GM19463 (cell line): Measurements from ENCODE around the gene RHOBTB1.
A peak's percentile ranks its signal among the peaks of the same experiment; 100 is the strongest.

Experiments used
- ATAC-seq: cut with Tn5 transposase; IDR thresholded peaks from one replicate; pipeline ENCODE4 v1.9.1; 2021; ENCODE audit warnings: mild to moderate bottlenecking, moderate library complexity; ENCODE audit not compliant: unreplicated experiment

RHOBTB1 gene

DNA sequence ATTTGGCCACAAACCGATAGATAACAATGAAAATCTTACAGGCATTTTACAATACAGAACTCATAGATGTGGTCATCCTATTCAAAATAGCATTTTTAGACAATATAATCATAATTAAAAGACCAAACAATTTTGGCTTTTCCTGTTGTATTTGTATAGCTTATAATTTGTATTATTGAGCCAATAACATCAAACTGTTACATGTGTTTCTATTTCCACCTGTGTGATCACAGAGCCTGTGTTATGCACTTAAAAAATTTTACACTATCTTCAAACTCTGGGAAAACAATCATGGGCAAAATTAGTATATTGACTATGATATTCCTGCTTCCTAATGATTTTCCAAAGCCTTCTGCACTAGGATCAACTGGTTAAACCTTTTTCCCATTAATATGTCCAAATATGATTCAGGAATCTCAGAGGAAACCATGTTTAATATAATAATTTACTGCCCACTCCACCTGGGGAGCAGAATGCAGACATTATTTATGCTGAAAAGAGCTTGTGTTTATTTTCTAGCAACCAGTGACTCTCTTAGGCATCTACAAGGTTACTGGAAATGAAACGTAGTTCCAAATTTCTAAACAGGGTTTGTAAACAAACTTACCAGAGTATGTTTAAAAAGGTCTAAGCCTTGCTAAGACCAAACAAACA lies 1.7 kb downstream of the RHOBTB1 start:
- no peak for ATAC-seq

DNA sequence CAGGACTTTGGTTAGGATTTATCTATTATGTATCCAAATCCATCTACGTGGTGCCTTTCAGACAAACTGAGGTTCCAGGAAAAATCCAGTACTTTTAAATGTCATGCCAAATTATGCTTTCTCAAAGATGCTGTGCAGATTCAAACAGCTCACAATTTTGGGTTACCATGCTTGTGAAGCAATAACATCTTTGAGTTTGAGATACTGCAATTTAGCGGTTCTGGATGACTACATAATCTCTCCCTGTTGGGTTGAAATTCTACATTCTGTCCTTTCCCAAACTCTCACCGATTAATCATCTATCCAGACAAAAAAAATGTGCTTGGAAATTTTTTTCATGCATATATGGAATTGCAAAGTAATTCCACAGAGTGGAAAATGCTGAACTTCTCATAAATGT lies 3.5 kb downstream of the RHOBTB1 start:
- ATAC-seq: no peak

DNA sequence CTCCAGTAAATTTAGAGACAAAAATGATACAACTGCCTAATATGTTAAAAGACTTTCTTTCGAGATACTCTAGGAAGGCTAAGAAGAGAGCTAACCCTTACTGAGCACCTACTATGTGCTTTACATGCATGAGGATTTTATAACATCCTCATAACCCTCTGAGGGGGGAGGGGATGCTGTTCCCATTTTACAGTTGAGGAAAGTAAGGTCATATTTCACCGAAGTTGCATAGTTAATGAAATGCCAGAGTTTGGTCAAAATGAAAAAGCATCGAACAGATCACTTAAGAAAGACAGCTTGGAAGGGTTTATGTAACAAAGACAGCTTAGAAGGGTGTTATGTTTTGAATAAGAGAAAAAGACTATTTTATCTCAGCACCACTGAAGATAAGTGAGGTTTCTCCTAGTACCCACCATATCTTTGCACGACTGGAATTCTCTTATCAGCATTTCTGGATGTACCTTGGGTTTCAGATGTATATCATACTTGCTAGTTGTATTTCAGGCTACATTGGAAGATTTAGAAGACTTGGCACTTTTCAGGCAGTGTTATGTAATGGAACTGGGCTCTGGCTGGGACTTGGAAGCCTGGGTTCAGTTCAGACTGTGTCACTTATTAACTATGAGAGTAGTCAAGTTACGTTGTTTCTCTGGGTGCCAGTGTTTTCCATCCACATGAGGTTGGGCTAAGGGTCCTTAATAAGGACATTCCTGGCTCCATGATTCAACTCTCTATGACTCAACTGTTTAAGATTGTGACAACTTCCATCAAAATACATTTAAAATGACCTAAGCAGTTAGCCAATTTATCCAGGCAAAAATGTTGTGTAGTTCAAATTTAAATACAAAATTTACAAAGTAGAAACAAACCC lies 6.0 kb downstream of the RHOBTB1 start:
- ATAC-seq: no peak

DNA sequence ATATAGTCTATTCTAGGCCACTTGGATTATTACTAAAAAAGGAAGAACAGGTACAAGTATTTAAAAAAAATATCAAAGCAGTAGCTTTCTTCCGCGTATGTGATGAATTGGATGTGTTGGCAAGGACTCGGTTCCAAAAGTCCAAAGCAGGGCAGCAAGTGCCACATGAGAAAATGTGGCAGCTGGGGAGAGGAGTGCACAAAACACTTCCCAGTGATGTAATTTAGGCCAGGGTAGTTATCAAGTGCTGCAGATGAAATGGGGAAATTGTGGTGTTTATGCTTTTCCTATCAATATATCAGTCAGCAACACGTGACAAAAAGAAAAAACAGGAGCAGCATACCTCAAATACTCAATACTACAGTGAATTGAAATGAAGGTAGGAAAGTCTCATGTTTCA lies 7.0 kb downstream of the RHOBTB1 start:
- ATAC-seq: no peak

DNA sequence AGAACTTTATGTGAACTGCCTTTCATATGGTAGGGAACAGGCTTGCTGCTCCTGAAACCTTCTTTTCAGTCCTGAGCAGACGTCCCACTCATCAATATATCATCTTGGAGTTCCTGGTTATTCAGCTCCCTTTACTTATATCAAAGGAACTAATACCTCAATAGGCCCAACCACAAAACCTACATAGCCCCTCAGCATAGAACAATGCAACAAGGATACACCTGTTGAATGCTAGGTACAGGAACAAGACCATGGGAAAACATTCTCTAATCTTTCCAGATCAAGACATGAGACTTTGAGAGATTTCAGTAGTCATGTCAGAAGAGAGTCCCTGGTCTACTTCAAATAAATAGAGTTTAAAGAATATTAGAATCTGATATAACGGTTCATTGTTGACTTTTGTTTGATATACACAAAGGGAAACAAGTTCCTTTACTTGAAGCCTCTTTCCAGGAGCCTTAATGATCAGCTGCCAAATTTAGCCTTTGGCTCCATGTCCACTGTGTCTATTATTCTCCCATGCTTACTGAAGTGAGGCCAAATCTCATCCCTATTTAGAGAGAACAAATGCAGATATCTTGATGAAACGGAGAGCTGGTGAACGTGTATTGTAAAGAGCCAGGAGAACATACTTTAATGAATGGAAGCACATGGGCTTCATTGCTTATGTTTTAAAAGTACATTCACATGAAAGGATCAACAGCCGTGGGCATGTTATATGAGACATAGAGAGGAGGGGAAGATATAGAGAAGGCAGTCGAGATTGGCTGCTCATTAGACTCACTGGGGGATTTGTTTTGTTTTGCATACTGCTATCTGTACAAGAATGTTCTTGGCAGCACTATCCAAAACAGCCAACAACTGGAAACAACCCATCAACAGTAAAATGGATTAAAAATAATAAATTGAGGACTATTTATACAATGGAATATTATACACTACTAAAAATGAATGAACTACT lies 9.5 kb downstream of the RHOBTB1 start:
- ATAC-seq: no peak

DNA sequence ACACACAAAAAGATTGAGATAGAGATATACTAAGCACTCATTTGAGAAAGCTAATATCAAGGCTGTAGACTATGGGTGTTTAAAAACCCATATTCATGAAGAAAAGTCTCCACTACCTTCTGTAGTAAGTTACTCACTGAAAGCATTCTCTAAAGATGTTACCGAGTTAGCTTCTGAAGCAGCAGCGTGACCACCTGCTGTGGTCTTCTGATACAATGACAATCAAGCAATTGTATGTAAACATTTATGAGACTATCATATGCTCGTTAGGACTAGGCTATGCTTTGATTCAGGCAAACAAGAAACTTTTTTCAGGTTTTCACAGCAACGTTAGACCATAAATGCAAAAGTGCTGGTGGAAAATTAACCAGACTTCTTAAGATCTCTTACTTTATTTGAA lies 11.2 kb downstream of the RHOBTB1 start:
- ATAC-seq: no peak

DNA sequence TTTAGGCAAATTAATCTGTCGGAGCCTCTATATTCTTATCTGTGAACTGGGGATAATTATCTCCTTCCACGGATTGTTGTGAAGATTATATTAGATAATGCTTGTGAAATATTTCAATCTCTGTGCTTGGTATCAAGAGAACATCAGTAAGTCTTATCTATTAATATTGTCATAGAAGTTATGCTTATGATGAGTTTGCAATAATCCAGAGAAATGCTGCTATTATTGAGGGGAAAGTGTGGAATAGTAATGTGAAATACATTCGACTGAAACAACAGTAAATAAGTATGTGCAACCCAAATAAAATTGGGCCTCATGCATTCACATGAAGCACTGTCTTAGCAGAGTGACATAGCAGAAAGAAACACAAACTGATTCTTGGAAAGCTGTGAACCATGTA lies 13.7 kb downstream of the RHOBTB1 start:
- ATAC-seq: no peak

DNA sequence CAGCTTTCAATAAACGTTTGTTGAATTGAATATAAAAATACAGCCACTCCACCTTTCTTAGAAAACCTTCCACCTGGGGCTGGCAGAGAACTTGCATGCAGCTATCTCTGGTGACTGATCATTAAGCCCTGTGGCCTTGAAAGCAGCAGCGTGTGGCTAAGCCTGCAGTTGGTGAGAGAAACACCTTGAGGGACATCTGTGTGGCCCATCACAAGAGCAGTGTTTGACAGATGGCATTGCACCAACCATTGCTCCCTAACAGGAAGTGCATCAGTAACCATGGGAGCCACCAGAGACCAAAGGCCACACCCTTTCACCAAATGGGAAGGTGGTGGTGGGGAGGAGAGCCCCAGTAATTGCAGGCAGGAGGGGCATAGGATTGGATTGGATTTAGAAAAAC lies 22.4 kb downstream of the RHOBTB1 start:
- ATAC-seq: no peak

DNA sequence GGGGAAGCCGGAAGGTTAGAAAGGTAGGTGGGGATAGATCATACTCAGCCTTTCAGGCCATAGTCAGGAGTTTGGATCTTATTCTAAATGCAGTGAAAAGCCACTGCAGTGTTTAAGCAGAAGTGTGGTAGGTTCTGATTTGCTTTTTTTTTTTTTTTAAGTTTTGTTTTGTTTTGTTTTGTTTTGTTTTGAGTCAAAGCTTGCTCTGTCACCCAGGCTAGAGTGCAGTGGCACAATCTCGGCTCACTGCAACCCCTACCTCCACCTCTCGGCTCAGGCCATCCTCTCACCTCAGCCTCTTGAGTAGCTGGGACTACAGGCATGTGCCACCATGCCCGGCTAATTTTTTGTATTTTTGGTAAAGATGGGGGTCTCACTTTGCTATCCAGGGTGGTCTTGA lies 23.5 kb downstream of the RHOBTB1 start:
- no peak for ATAC-seq

DNA sequence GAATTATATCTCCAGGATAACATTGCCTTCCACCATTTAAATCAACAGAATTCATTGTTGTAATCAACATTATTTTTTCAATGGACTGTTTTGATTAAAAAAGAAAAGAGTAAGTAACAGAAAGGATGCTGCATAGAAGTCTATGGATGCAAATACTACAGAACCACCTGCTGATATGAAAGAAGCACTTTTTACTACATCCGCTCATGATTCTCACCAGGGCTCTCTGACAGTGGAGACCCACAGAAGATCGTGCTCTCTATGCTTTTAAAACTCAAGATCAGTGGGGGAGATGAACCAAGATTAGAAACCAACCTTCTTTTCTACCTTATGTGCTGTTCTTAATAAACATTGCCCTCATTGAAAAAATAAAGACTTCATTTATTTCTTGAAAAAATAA lies 24.4 kb downstream of the RHOBTB1 start:
- ATAC-seq: no peak

DNA sequence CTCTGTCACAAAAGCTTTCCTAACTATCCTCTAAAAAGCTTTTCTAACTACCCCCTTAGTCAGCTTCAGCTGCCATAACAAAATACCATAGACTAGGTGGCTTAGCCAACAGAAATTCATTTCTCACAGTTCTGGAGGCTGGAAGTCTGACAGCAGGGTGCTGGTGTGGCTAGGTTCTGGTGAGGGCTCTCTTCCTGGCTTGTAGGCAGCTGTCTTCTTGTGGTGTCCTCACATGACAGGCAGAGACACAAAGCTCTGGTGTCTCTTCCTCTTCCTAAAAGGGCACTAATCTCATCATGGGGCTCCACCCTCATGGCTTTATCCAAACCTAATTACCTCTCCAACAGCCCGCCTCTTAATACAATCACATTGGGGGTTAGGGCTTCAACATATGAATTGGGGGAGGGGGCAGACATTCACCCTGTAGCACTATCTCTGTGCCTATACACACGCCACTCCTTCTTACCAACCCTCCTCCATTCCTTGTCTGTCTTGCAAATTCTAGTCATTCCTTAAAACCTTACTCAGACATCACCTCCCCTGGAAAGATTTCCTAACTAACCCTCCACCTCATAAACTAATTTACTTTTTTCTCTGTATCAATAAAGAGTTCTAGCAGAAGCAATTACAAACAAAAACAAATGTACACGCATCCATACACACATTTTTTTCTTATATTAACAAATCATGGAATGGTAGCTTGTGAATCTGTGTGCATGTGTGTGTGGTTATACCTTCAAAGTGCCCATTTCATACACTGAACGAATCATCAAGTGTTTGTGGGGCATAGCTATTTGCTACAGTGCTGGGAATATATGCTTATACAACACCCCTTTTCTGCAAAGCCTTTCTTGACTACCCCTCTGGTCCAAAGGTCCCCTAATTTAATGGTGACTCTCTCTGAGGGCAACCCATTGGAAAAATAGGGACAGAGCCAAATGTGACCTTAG lies 26.4 kb downstream of the RHOBTB1 start:
- no peak for ATAC-seq

DNA sequence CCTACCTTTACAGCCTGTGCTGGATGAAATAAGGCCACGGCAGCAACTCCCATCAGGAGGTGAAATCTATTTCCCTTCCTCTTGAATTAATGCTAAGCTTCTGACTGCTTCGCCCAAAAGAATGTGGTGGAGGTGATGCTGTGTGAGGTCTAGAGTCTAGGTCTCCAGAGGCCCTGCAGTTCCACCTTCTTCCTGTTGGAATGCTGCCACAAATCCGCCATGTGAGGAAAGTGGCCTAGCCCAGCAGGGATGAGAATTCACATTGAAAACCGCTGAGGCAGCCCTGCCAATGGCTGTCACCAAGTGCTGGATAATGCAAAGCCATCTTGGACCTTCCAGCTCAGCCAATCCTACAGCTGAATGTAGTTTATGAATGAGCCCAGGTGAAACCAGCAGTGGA lies 28.0 kb downstream of the RHOBTB1 start:
- ATAC-seq: no peak

DNA sequence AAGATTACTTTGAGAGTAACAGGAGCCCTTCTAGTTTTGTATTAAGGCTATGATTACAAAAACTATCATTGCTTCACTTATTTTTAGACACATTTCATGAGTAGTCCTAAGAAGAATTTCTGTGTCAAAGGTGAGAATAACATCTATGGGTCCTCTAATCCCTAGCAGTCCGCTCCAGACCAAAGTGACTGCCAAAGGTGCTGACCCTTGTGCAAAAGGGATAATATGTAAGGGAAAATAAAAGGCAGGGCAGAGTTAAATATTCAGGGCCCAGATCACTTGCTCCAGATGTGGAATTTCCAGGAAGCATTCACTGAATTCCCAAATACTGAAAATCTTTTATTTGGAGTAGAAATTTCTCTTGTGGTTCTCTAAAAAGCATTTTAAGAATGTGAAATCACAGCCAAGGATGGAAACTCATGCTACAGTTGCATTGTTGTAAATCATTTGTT lies 29.3 kb downstream of the RHOBTB1 start:
- no peak for ATAC-seq

DNA sequence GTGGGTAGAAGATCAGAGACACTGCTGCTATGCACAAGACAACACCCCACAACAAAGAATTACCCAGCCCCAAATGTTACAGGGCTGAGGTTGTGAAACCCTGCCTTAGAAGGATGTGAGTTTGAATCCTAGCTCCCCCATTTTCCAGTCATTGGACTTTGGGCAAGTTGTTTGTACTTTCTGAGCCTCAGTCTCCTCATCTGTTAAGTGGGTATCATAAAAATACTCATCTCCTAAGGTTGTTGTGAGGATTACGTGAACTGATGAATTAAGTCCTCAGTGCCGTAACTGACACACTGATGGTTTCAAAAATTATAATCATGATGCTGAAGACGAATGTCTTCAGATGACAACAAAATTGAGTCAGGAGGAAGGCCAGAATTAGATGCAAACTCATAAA lies 30.3 kb downstream of the RHOBTB1 start:
- no peak for ATAC-seq

DNA sequence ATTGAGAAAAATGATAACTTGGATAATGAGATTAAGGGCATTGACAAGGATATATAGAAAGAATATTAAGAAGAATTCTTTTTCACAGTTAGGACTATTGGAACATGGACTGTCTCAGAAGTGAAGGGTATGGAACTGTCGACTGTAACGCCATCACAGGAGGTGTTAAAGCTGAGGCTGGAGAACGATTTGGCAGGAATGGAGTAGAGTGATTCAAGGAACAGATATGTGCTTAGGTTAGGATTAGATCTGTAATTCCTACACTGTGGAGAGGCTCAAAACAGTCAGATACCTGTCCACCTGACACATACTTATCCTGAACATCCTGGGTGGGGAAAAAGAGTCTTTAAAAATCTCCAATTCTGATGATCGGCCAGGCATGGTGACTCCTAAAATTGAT lies 30.9 kb downstream of the RHOBTB1 start:
- ATAC-seq: no peak

DNA sequence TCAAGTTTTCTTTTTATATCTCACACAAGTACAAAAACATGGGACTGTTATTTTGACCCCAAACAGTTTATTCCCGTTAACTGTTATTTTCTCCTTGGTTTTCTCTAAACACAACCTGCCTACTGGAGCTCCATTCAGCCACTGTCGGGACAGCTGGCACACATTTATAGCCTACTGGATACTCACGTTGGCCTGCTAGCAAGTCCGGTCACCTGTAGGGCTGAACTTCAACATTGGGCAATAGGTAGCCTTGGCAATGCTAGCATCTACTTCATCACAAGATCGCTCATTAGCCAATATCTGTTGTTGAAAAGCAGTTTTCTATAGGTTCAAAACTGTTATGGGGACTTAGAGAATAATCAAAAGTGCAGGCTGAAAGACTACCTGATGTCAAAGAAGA lies 32.3 kb downstream of the RHOBTB1 start:
- no peak for ATAC-seq

DNA sequence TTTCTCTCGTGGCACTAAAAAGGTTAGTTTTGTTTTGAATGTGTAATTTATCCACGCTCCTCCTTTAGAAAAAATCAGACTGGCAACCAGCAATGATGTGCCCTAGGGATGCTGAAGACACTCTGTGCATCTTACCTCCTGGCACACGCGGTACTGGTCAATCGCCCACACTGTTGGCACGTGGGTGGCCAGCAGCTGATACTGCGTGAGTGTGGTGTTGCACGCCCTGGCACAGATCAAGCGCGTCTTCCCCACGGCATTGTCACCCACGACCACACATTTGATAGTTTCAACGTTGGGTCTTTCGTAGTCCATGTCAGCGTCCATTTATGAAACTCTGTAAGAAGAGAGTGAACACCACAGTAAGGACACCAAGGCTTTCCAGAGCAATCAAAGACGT lies 32.8 kb downstream of the RHOBTB1 start:
- ATAC-seq: no peak

DNA sequence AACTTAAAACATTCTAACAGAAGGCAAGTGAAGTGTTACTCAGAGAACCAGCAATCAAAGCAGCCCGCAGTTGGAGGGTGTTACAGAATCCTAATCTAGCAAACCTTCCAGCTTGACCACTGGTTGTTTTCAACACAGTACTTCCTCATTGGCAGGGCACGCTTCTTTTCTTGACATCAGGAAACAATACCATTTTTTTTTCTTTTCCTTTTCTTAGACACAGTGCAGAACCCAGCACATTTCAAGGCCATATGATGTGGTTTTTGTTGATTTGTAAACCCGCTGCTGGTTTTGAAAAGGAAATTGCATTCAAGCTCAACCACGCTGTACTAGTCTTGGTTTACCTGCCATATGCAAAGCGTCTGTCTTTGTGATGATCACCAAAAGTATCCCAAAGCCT lies 33.4 kb downstream of the RHOBTB1 start:
- peak; percentile 57 for ATAC-seq

DNA sequence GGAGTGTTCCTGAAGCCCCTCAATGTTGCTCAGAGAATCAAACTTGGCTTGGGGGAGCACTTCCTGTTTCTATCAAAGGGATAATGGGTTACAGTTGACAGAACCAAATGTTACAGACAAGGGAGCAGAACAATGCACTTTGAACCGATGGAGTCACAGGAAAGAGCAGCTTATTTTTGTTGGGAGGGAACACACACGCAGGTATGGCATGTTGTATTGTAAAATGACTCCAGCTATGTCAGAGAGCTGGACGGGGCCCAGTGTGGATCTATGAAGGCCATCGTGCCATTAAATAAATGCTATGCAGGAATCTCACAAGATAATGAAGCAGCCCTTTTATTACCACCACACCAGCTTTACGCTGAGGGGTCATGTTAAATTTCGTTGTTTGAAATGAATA lies 35.1 kb downstream of the RHOBTB1 start:
- no peak for ATAC-seq

DNA sequence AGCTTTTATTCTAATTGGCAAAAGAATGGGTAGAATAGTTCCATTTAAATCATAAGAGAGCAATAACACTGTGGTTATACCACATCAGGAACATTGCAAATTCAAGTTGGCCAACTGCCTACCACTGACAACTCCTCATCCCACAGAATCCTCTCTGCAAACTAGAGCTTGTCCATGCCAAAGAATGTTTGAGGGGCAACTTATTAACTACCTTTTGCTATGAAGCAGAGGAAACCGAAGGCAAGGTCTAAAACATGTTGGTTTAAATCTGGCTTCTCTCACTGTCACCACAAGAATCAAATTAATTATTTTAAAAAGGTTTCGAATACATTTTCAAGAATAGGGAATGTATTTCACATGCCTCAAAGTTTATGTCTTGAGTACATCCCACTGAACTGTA lies 36.0 kb downstream of the RHOBTB1 start:
- no peak for ATAC-seq
